Cerebellar cortex (tissue), 1 donor: ENCODE results near the gene OLFML3.
"Not testable (repeated sequence)": the region's sequence is repeated elsewhere in the genome, so short reads cannot be mapped to it uniquely, and the experiment has no call there.

ENCODE experiments used
- DNase-seq: peaks from one replicate; pipeline ENCODE4 v3.0.0-alpha.2; 2015; ENCODE audit warnings: low spot score

Gene OLFML3

GRCh38 chr1:113993072-113993471 is 13.8 kb downstream of the OLFML3 start:
- DNase-seq: peak; percentile 35

- DNase-seq: no peak
Observed at GRCh38 chr1:113993766-113994165, 14.5 kb downstream of the OLFML3 start.

GRCh38 chr1:113995382-113995781 is 16.1 kb downstream of the OLFML3 start:
- DNase-seq: no peak

- DNase-seq: no peak
Observed at GRCh38 chr1:113998361-113998760, 19.1 kb downstream of the OLFML3 start.

- DNase-seq: no peak
Observed at GRCh38 chr1:113999233-113999632, 20.0 kb downstream of the OLFML3 start.

GRCh38 chr1:113999799-114000198 is 20.5 kb downstream of the OLFML3 start:
- DNase-seq: no peak

GRCh38 chr1:114000406-114000805 is 21.1 kb downstream of the OLFML3 start:
- DNase-seq: no peak

- no peak for DNase-seq
Observed at GRCh38 chr1:114002492-114003239, 23.4 kb downstream of the OLFML3 start.

GRCh38 chr1:114003431-114003830 is 24.2 kb downstream of the OLFML3 start:
- no peak for DNase-seq

GRCh38 chr1:114006825-114007224 is 27.6 kb downstream of the OLFML3 start:
- DNase-seq: not testable (repeated sequence)

- no peak for DNase-seq
Observed at GRCh38 chr1:114008480-114008941, 29.2 kb downstream of the OLFML3 start.

- no peak for DNase-seq
Observed at GRCh38 chr1:114008993-114009392, 29.7 kb downstream of the OLFML3 start.

- DNase-seq: no peak
Observed at GRCh38 chr1:114009393-114009792, 30.1 kb downstream of the OLFML3 start.

GRCh38 chr1:114010433-114011184 is 31.3 kb downstream of the OLFML3 start:
- DNase-seq: no peak

GRCh38 chr1:114011796-114012195 is 32.5 kb downstream of the OLFML3 start:
- DNase-seq: no peak

GRCh38 chr1:114015075-114015474 is 35.8 kb downstream of the OLFML3 start:
- no peak for DNase-seq

GRCh38 chr1:114019724-114020123 is 40.5 kb downstream of the OLFML3 start:
- not testable (repeated sequence) for DNase-seq

- no peak for DNase-seq
Observed at GRCh38 chr1:114021665-114022099, 42.4 kb downstream of the OLFML3 start.

GRCh38 chr1:114022877-114023276 is 43.6 kb downstream of the OLFML3 start:
- DNase-seq: no peak

GRCh38 chr1:114023377-114023776 is 44.1 kb downstream of the OLFML3 start:
- DNase-seq: no peak

- DNase-seq: no peak
Observed at GRCh38 chr1:114024049-114024448, 44.8 kb downstream of the OLFML3 start.

- no peak for DNase-seq
Observed at GRCh38 chr1:114025609-114026401, 46.5 kb downstream of the OLFML3 start.
